A673 (cell line): Measurements from ENCODE around the gene IL21R. TPM values are rescaled to one million over a fixed set of nuclear protein-coding genes. Genes with fewer than 3 reads are reported as not detected.

ENCODE experiments used
- BruUV-seq: library from RNA; stranded (reverse); fragments of 400-500 nt; replicated peaks from 2 replicates; lab custom pipeline; 2021; lab: Mats Ljungman, UMichigan
- CTCF ChIA-PET: fragments of 300-600 bp; sonication (Branson Sonifier 250); formaldehyde crosslinking; loops from one replicate; lab custom pipeline; 2022; ENCODE audit warnings: antibody characterized with exemption; lab: Charles Lee
- POLR2A ChIA-PET: fragments of 300-600 bp; sonication (Branson Sonifier 250); formaldehyde crosslinking; loops from one replicate; lab custom pipeline; 2022; ENCODE audit warnings: antibody characterized with exemption; ENCODE audit not compliant: low non-redundant PET; lab: Charles Lee
- DNase-seq: peaks from one replicate; pipeline ENCODE4 v3.0.0-alpha.2; 2015; ENCODE audit warnings: low spot score
- H3K27ac ChIP-seq: fragments of 200-600 bp; sonication (generic); 2 replicates; pipeline ENCODE4 v1.5.1; 2016; ENCODE audit warnings: mixed run types, low read depth, mild to moderate bottlenecking, mixed read lengths, antibody characterized with exemption, low read length; ENCODE audit not compliant: poor library complexity, severe bottlenecking
- H3K27me3 ChIP-seq: fragments of 200-600 bp; sonication (generic); replicated peaks from 2 replicates; pipeline ENCODE4 v1.6.1; 2017; ENCODE audit warnings: mixed run types, low read depth, mild to moderate bottlenecking, mixed read lengths, antibody characterized with exemption, low read length; ENCODE audit not compliant: insufficient read depth, poor library complexity
- H3K36me3 ChIP-seq: fragments of 200-600 bp; sonication (generic); 2 replicates; pipeline ENCODE4 v1.6.1; 2016; ENCODE audit warnings: mixed run types, mild to moderate bottlenecking, mixed read lengths, antibody characterized with exemption, low read length; ENCODE audit not compliant: insufficient read depth, poor library complexity, severe bottlenecking
- H3K4me1 ChIP-seq: fragments of 200-600 bp; sonication (generic); 2 replicates; pipeline ENCODE4 v1.6.1; 2017; ENCODE audit warnings: mixed run types, mild to moderate bottlenecking, mixed read lengths, antibody characterized with exemption, low read length; ENCODE audit not compliant: insufficient read depth, poor library complexity, severe bottlenecking
- H3K4me3 ChIP-seq: fragments of 200-600 bp; sonication (generic); 2 replicates; pipeline ENCODE4 v1.5.1; 2016; ENCODE audit warnings: low read depth, mixed run types, mild to moderate bottlenecking, mixed read lengths, low read length; ENCODE audit not compliant: poor library complexity, severe bottlenecking
- H3K9me3 ChIP-seq: fragments of 200-600 bp; sonication (generic); 2 replicates; pipeline ENCODE4 v1.6.1; 2016; ENCODE audit warnings: mixed run types, low read depth, mild to moderate bottlenecking, mixed read lengths, antibody characterized with exemption, low read length; ENCODE audit not compliant: poor library complexity, severe bottlenecking
- CTCF ChIP-seq: fragments of 300-800, 200-600 bp; sonication (generic); conservative IDR thresholded peaks from 2 replicates; pipeline ENCODE4 v1.5.1; 2017; ENCODE audit warnings: low read depth, mild to moderate bottlenecking, antibody characterized with exemption, low read length, moderate library complexity, mixed read lengths
- EZH2 ChIP-seq: fragments of 200-600 bp; sonication (generic); IDR thresholded peaks from 2 replicates; pipeline ENCODE4 v1.6.1; 2017; ENCODE audit warnings: borderline replicate concordance, low read depth, mild to moderate bottlenecking, mixed read lengths, antibody characterized with exemption, low read length; ENCODE audit not compliant: poor library complexity, severe bottlenecking
- intact Hi-C: fragments of 100-400 bp; cut with micrococcal nuclease; formaldehyde crosslinking; loops from one replicate; pipeline ENCODE4 v1.10.0; 2022; ENCODE audit not compliant: unreplicated experiment
- total RNA-seq: library from RNA; stranded (reverse); gene quantifications from 2 replicates; pipeline ENCODE4 v1.2.3, GENCODE V29; 2021

Gene IL21R
- total RNA-seq, 1 experiment from 2014 or later: 0.19 TPM

DNA sequence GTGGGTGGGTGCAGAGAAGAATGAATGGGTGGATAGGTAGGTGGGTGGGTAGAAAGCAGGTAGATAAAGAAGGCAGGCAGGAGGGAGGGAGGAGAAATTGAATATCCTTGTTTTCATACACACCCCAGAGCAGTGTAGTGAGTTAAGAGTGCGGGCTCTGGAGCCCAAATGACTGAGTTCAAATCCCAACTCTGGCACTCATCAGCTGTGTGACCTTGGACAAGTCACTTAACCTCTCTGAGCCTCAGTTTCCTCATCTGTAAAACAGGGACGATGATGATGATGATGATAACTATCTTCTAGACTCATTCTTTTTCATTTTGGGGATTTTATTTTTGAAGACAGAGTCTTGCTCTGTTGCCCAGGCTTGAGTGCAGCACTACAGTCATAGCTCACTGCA is 2.0 kb upstream of the IL21R start:
- intact Hi-C loops: no loop called here
- no TSS peak for BruUV-seq
- no peaks in the 10 kb centered on the region for H3K36me3 ChIP-seq
- peaks cover 7% of the 10 kb centered on the region for H3K4me1 ChIP-seq
- H3K27ac ChIP-seq: no peak overlapping the region
- CTCF ChIA-PET: no interaction called here
- no peak overlapping the region for H3K4me3 ChIP-seq
- no peak for DNase-seq
- no peaks in the 10 kb centered on the region for H3K9me3 ChIP-seq
- H3K27me3 ChIP-seq: no peaks in the 10 kb centered on the region
- POLR2A ChIA-PET: no interaction called here
- TF ChIP-seq CTCF: no peak
- no peak for TF ChIP-seq EZH2

DNA sequence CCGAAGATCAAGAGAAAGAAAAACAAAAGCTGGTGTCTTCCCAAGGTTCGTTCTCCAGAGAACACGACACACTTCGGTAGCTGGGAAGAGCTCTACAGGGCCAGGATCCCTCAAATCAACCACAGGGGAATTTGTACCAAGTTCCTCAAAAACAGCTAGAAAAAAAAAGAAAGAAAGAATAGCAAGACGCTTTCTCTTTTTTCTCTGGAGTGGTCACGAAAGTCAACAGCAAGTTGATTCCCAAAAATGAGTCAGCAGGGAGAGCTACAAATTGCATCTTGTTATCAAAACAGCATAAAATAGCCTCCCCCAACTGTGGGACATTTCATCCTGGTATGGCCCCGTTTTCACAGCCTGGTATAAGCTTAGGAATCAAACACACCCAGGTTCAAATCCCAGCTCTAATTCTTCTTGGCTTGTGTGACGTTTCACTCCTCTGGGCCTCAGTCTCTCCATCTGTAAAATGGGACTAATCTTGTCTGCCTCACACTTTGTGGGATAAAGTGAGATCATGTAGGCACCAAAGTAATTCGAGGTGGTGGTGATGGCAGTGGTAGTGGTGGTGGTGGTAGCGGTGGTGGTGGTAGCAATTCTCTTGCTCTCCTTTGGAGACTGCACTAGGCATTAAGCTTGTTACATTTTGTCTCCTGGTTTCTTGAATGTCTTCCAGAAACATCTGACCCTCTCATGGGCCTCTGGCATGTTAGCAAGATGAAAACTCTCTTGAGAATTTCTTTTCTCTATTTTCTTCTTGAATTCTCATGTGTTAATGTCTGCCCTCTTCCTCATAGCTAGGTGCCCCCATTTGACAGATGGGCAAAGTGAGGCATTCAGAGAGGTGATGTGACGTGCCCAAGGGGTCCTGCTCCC is 988 bp upstream of the IL21R start:
- ChIA-PET CTCF (no interaction called here), POLR2A (interaction anchor here (0.6 kb wide), 1 partner anchor 1073 kb away, joined by 3 read pairs; no protein-coding TSS in a partner anchor)
- BruUV-seq: no TSS peak
- Histone ChIP-seq H3K27me3 (no peaks in the 10 kb centered on the region), H3K27ac (no peak overlapping the region), H3K9me3 (no peaks in the 10 kb centered on the region), H3K4me1 (peaks cover 7% of the 10 kb centered on the region), H3K36me3 (no peaks in the 10 kb centered on the region), H3K4me3 (no peak overlapping the region)
- TF ChIP-seq EZH2: no peak
- no peak for TF ChIP-seq CTCF
- DNase-seq: no peak
- intact Hi-C loops: no loop called here

GRCh38 chr16:27402569-27402963 is 592 bp downstream of the IL21R start:
- Histone ChIP-seq H3K9me3 (no peaks in the 10 kb centered on the region), H3K4me1 (peaks cover 7% of the 10 kb centered on the region), H3K27ac (no peak overlapping the region), H3K27me3 (no peaks in the 10 kb centered on the region), H3K36me3 (no peaks in the 10 kb centered on the region), H3K4me3 (no peak overlapping the region)
- ChIA-PET CTCF (no interaction called here), POLR2A (no interaction called here)
- no peak for TF ChIP-seq EZH2
- TF ChIP-seq CTCF: no peak
- intact Hi-C loops: no loop called here
- no peak for DNase-seq
- BruUV-seq: no TSS peak
